SK-N-MC (cell line): ENCODE measurements around the gene KLHL6.

Experiments used
- EZH2 ChIP-seq: fragments of 200-600 bp; sonication (generic); IDR thresholded peaks from one replicate; pipeline ENCODE4 v1.6.1; 2017; ENCODE audit warnings: antibody characterized with exemption
- POLR2AphosphoS5 ChIP-seq: IDR thresholded peaks from 2 replicates; pipeline ENCODE4 v1.6.1; 2012; ENCODE audit warnings: mild to moderate bottlenecking, low read depth, low read length, borderline replicate concordance

DNA sequence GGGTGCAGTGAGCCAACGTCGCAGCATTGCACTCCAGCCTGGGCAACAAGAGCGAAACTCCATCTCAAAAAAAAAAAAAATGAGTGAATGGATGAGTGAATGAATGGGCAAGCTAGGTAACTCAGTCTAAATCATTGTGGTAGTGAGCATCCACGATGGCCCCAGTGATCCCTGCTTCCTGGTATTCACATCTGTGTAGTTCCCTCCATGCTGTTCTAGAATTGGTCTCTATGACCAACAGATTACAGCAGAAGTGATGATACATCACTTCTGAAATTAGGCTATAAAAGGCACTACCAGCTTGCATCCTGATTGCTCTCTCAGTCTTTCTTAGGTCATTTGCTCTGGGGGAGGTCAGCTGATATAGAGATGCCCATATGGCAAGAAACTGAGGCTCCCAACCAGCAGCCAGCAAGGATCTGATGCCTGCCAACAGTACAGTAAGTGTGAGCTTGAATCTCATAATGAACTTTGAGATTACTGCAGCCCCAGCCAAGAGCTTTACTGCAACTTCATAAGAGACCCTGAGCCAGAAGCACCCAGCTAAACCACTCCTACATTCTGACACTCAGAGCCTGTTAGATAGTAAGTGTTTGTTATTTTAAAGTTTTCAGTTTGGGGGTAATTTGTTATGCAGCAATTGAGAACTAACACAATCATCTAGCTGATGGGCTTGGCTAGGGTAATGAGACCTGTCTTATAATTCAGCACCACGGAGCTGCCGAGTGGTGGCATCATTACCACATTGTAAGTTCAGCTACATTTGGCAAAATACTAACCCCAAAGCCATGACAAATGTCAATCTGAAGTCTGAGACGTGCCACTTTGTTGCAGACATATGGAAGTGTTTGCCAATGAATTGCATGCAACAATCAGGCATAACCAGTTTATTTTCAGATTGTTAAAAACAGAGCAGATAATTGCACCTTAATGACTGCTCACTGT, 53.0 kb downstream of the KLHL6 start:
- TF ChIP-seq EZH2 (no peak), POLR2AphosphoS5 (no peak)
